Adrenal gland (tissue), 12 donors: ENCODE results near the gene EXOC6B. TPM values are rescaled to one million over a fixed set of nuclear protein-coding genes. Genes with fewer than 3 reads are reported as not detected.
"Not testable (repeated sequence)": the region's sequence is repeated elsewhere in the genome, so short reads cannot be mapped to it uniquely, and the experiment has no call there.

Experiments used
- DNase-seq, 7 donors: peaks; one replicate each; pipeline ENCODE4 v3.0.0-alpha.2; 2019 to 2020
- H3K27ac ChIP-seq, 5 donors: fragments of 200-600 bp; sonication (generic) in 4 of 5; 1 replicate in 3 of 5; 2 replicates in 2 of 5; pipeline versions ENCODE4 v1.5.1 to v1.8.0; 2016 to 2020; ENCODE audit warnings: mild to moderate bottlenecking in 1 of 5
- H3K27me3 ChIP-seq: fragments of 200-600 bp; 2 replicates; pipeline ENCODE4 v1.8.0; 2021
- H3K36me3 ChIP-seq, 2 donors: fragments of 200-600 bp; replicated peaks in 1 of 2; 1 replicate in 1 of 2; 2 replicates in 1 of 2; pipeline versions ENCODE4 v1.5.1 to v1.8.0; 2018 to 2022
- H3K4me1 ChIP-seq, 2 donors: fragments of 200-600 bp; replicated peaks in 1 of 2; 1 replicate in 1 of 2; 2 replicates in 1 of 2; pipeline versions ENCODE4 v1.5.1 to v1.8.0; 2018 to 2021
- H3K4me3 ChIP-seq, 4 donors: fragments of 200-600 bp; sonication (generic) in 3 of 4; one replicate each; pipeline ENCODE4 v1.5.1; 2016 to 2018
- H3K9me3 ChIP-seq, 3 donors: fragments of 200-600 bp; sonication (generic) in 1 of 3; replicated peaks in 1 of 3; 1 replicate in 2 of 3; 2 replicates in 1 of 3; pipeline versions ENCODE4 v1.5.1 to v1.8.0; 2016 to 2021
- CTCF ChIP-seq, 6 experiments: fragments of 450-650 bp in 4 of 6; fragments of 200-600 bp in 2 of 6; sonication (generic) in 1 of 6; IDR thresholded peaks; 1 replicate in 5 of 6; 2 replicates in 1 of 6; pipeline versions ENCODE4 v1.5.1 to v1.8.0; 2016 to 2021; ENCODE audit warnings: antibody characterized with exemption in 6 of 6, mild to moderate bottlenecking in 2 of 6, moderate library complexity in 1 of 6
- POLR2A ChIP-seq, 2 donors: fragments of 450-650 bp; IDR thresholded peaks; one replicate each; pipeline ENCODE4 v1.6.1; 2017; ENCODE audit warnings: antibody characterized with exemption in 2 of 2, mild to moderate bottlenecking in 2 of 2, moderate library complexity in 1 of 2
- WGBS, 4 donors: extraction: QIAGEN DNeasy Blood & Tissue Kit in 2 of 4; methylation state at CpG; one replicate each; pipeline versions ENCODE4 v1.1.5 to v1.1.7; 2013 to 2017; 5-methylcytosine and 5-hydroxymethylcytosine counted together
- intact Hi-C, 2 donors: fragments of 100-400 bp; cut with DNase I; formaldehyde crosslinking; loops; one replicate each; pipeline versions ENCODE4 v1.14.1 to v1.15.0; 2022 to 2023
- polyA plus RNA-seq, 3 donors: library from polyadenylated mRNA; stranded (reverse); fragments of 200-250 nt in 2 of 3; fragments of 350-450 nt in 1 of 3; fragmentation: Illumina TruSeq in 1 of 3; extraction: RNeasy Lipid Tissue Mini Kit (QIAGEN cat#74804) in 1 of 3; gene quantifications; one replicate each; pipeline ENCODE4 v1.2.3, GENCODE V29; 2013 to 2014
- total RNA-seq, 9 donors: library from RNA; depleted of rRNA in 4 of 9; stranded (reverse); fragments of >200 nt in 4 of 9; fragments of 120-200 nt in 1 of 9; fragmentation: NEBNext Ultra II Directional in 1 of 9; extraction: Animal tissue kit (Norgen Biotek cat#: 25700) in 1 of 9; gene quantifications; one replicate each; pipeline versions ENCODE4 v1.1.0 to v1.2.4, GENCODE V29; 2013 to 2023
- donor health status: healthy with polysubstance abuse.
- donor health status: Bipolar disorder and iron deficiency.
- donor health status: DM: yes; HTN: yes; CAD: no.
- donor health status: DM: no; HTN: no; CAD: no.
- donor health status: DM: no; HTN: no; CAD: no.
- donor health status: DM: yes; HTN: yes; CAD: no.

EXOC6B gene
- total and polyA plus RNA-seq, 12 donors, result 6.0 to 92.6 (median 50.6) TPM

DNA sequence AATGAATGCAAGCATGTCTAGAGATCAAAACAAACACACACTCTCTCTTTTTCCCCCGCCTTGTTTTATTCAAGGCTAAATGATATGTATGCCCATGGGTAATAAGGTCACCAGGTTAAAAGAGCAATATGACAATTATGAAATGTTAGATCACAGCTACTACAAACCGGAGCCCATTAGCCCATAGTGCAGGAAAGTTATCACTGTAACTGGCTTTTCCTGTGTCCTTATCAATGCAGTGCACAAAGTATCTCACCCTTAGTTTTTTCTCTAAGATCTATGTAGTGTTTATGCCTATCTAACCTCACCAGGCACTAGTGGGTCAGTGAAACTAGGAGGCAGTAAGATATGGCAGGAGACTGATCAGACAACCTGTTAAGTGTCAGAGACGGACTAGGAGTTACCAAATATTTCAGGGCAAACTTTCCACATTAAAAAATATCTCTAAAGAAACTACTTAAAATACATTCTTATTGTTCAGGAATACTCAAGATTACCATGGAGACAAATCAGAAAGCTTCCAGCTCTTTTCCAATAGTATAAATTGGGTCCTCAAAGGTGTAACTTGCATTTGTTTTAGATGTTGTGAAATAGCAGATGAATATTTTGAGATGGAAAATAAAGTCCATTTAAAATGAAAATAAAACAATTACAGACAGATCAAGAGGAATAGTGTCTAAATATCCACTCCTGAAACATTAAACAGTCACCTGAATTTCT lies 282.2 kb downstream of the EXOC6B start:
- DNase-seq, result no peak
- H3K27ac ChIP-seq, result no peak overlapping the region
- intact Hi-C loops, result no loop called here
- H3K27me3 ChIP-seq, result no peaks in the 10 kb centered on the region
- H3K4me1 ChIP-seq, result peaks cover 0 to 22% of the 10 kb centered on the region in 2 donors
- no peaks in the 10 kb centered on the region for H3K9me3 ChIP-seq
- WGBS, 4 donors, result 63 to 77% (median 71%) methylated on average over 3 of the region's 3 CpGs
- H3K4me3 ChIP-seq, result no peak overlapping the region
- no peaks in the 10 kb centered on the region for H3K36me3 ChIP-seq
- TF ChIP-seq CTCF (IDR thresholded peaks at IDR 0.05) (no peak), POLR2A (IDR thresholded peaks at IDR 0.05) (no peak)

GRCh38 chr2:72539071-72539552 lies 286.7 kb downstream of the EXOC6B start:
- peaks cover 0 to 8% of the 10 kb centered on the region in 2 donors for H3K4me1 ChIP-seq
- no peak overlapping the region for H3K27ac ChIP-seq
- no peaks in the 10 kb centered on the region for H3K36me3 ChIP-seq
- 66 to 76% (median 70%) methylated on average over 2 of the region's 2 CpGs for WGBS, 4 donors
- H3K9me3 ChIP-seq, result no peaks in the 10 kb centered on the region
- no peaks in the 10 kb centered on the region for H3K27me3 ChIP-seq
- TF ChIP-seq CTCF (IDR thresholded peaks at IDR 0.05) (no peak), POLR2A (IDR thresholded peaks at IDR 0.05) (no peak)
- DNase-seq, result no peak
- intact Hi-C loops, result no loop called here
- no peak overlapping the region for H3K4me3 ChIP-seq

GRCh38 chr2:72538486-72538885 lies 287.3 kb downstream of the EXOC6B start:
- H3K36me3 ChIP-seq, result no peaks in the 10 kb centered on the region
- intact Hi-C loops, result no loop called here
- WGBS, 4 donors, result 94 to 98% (median 95%) methylated on average over 2 of the region's 2 CpGs
- H3K4me1 ChIP-seq, result peaks cover 0 to 6% of the 10 kb centered on the region in 2 donors
- TF ChIP-seq CTCF (IDR thresholded peaks at IDR 0.05) (no peak), POLR2A (IDR thresholded peaks at IDR 0.05) (no peak)
- H3K27me3 ChIP-seq, result no peaks in the 10 kb centered on the region
- no peak overlapping the region for H3K27ac ChIP-seq
- DNase-seq, result no peak
- H3K4me3 ChIP-seq, result no peak overlapping the region
- no peaks in the 10 kb centered on the region for H3K9me3 ChIP-seq

DNA sequence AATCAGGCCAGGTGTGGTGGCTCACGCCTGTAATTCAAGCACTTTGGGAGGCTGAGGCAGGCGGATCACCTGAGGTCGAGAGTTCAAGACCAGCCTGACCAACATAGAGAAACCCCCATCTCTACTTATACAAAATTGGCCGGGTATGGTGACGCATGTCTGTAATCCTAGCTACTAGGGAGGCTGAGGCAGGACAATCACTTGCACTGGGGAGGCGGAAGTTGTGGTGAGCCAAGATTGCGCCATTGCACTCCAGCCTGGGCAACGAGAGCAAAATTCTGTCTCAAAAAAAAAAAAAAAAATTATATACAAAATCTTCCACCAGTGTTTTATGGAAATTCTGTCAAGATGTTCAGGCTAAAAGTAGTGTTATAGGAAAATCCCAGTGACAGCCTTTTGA lies 290.2 kb downstream of the EXOC6B start:
- WGBS, 4 donors, result 93 to 98% (median 95%) methylated on average over 8 of the region's 8 CpGs
- intact Hi-C loops, H3K27ac ChIP-seq: not testable (repeated sequence)

DNA sequence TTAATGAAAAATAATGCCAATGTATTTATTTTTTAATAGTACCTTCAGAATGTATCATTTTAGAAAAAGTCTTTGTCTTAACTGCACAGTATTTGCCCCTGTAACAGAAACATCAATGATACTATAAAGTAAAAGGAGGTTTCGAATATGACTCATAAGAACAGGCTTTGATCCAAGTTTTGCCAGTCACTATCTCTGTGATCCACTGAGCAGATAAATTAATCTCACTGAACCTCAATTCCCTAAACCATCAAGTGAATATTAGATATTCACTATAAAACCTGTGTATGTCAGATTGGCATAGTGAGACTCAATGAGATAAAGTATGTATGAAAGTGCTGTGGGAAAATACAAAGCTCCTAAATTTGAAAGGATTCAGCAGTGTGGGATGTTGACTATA lies 292.1 kb downstream of the EXOC6B start:
- no peaks in the 10 kb centered on the region for H3K4me1 ChIP-seq
- no peak overlapping the region for H3K4me3 ChIP-seq
- DNase-seq, result no peak
- no peak overlapping the region for H3K27ac ChIP-seq
- 33 to 55% (median 37%) methylated on average over 1 of the region's 1 CpG for WGBS, 4 donors
- H3K36me3 ChIP-seq, result no peaks in the 10 kb centered on the region
- no peak for TF ChIP-seq CTCF (IDR thresholded peaks at IDR 0.05)
- TF ChIP-seq POLR2A (IDR thresholded peaks at IDR 0.05), result no peak
- intact Hi-C loops, result no loop called here
- no peaks in the 10 kb centered on the region for H3K9me3 ChIP-seq
- no peaks in the 10 kb centered on the region for H3K27me3 ChIP-seq

More for the DNA sequence above, 290.2 kb downstream of the EXOC6B start:
- DNase-seq, H3K9me3 ChIP-seq, H3K4me3 ChIP-seq, H3K4me1 ChIP-seq, H3K27me3 ChIP-seq, H3K36me3 ChIP-seq: not testable (repeated sequence)
